ENCODE data around the gene LARGE2. TPM values are rescaled to one million over a fixed set of nuclear protein-coding genes. Genes with fewer than 3 reads are reported as not detected.

The LARGE2 gene
- polyA plus RNA-seq, 1 donor (not counting 4 experiments of a cell fraction or from before 2014, with no cell fraction given), result 7.1 TPM

DNA sequence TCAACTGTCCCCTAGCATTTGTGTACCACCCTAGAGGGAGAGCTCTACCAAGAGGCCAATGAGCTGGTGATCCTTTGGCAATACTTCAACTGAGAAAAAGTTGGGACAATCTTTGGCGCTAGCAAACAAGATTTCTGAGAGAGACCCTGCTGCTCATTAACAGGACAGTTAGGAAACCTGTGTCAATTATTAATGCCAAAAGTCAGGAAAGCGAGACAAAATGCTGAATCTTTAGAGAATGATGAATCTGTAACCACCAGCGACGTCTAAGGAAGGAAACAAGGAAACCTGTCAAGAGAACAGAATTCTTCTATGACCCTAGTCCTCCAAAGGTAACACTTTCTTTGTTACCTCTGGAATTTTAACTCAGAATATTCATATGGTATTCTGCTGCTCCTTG lies 19.9 kb downstream of the LARGE2 start:
- no peak for DNase-seq (ENCODE audit: low read depth, low spot score)
- no peak overlapping the region for H3K9ac ChIP-seq (ENCODE audit: control insufficient read depth, extremely low read depth, insufficient read depth, low read length)
- H3K4me1 ChIP-seq (ENCODE audit: control insufficient read depth, extremely low read depth, insufficient read depth, low read length), result no peaks in the 10 kb centered on the region
- no peak for FAIRE-seq
- H3K79me2 ChIP-seq (ENCODE audit: control insufficient read depth, insufficient read depth, low read length), result no peaks in the 10 kb centered on the region
- no peak overlapping the region for H3K4me2 ChIP-seq (ENCODE audit: control insufficient read depth, extremely low read depth, insufficient read depth, low read depth, low read length)
- H3K4me3 ChIP-seq (ENCODE audit: control insufficient read depth in 2 of 3, extremely low read depth in 1 of 3, insufficient read depth in 2 of 3, low read depth in 1 of 3, low read length in 3 of 3), result no peak overlapping the region
- no peaks in the 10 kb centered on the region for H3K9me1 ChIP-seq (ENCODE audit: control insufficient read depth, extremely low read depth, insufficient read depth, low read length)
- H3K9me3 ChIP-seq (ENCODE audit: control insufficient read depth, low read depth, low read length), result no peaks in the 10 kb centered on the region
- no peak overlapping the region for H2AFZ ChIP-seq (ENCODE audit: control insufficient read depth, low read length)
- no peak for TF ChIP-seq EZH2 (IDR thresholded peaks at IDR 0.05; ENCODE audit: low read length)
- TF ChIP-seq, protein P1, sequence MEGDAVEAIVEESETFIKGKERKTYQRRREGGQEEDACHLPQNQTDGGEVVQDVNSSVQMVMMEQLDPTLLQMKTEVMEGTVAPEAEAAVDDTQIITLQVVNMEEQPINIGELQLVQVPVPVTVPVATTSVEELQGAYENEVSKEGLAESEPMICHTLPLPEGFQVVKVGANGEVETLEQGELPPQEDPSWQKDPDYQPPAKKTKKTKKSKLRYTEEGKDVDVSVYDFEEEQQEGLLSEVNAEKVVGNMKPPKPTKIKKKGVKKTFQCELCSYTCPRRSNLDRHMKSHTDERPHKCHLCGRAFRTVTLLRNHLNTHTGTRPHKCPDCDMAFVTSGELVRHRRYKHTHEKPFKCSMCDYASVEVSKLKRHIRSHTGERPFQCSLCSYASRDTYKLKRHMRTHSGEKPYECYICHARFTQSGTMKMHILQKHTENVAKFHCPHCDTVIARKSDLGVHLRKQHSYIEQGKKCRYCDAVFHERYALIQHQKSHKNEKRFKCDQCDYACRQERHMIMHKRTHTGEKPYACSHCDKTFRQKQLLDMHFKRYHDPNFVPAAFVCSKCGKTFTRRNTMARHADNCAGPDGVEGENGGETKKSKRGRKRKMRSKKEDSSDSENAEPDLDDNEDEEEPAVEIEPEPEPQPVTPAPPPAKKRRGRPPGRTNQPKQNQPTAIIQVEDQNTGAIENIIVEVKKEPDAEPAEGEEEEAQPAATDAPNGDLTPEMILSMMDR (optimal IDR thresholded peaks at IDR 0.05 in 1 of 3, IDR thresholded peaks at IDR 0.05 in 1 of 3, conservative IDR thresholded peaks at IDR 0.05 in 1 of 3; ENCODE audit: extremely low read depth in 1 of 3, insufficient read depth in 2 of 3, low read length in 3 of 3), result no peak
- no peaks in the 10 kb centered on the region for H3K27me3 ChIP-seq (ENCODE audit: control insufficient read depth, extremely low read depth, insufficient read depth, low read length)
- no peak overlapping the region for H3K27ac ChIP-seq (ENCODE audit: control insufficient read depth, insufficient read depth, low read length)
- no peaks in the 10 kb centered on the region for H4K20me1 ChIP-seq (ENCODE audit: control insufficient read depth, extremely low read depth, insufficient read depth, low read length)
- peaks cover 0 to 11% of the 10 kb centered on the region in 2 experiments for H3K36me3 ChIP-seq (ENCODE audit: control insufficient read depth in 2 of 2, extremely low read depth in 1 of 2, insufficient read depth in 2 of 2, low read length in 2 of 2)
- dilution Hi-C loops (cut with MboI; ENCODE audit: extremely low pct_ligation_motif_present, low sequenced_read_pairs), result no loop called here

DNA sequence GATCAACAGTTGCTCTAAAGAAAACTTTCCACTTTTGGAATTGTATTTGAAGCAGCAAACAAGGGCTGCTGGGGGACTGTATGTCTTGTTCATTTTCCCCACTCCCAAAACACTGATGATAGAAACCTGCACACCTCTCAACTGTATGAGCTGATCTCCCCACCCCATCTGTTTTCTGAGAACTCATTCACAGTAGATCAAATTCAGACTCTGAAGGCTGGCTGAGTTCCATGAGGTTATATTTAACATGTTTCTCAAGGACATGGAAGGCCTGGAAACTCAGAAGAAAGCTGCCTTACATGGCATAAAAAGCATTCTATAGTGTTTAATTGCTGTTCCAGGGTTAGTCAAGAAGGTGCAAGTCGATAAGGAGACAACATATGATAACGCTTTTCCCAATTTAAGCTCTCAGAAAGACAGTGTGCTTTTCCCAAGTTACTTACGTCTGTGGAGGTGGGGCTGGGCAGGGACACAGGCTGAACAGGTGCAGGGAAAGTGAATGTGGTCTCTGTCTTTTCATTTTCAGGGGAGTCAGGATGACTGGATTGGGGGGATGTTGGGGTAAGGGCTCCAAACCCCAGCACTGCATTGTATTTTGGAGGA lies 23.0 kb downstream of the LARGE2 start:
- H3K9me1 ChIP-seq (ENCODE audit: control insufficient read depth, extremely low read depth, insufficient read depth, low read length), result no peaks in the 10 kb centered on the region
- FAIRE-seq (no peak), DNase-seq (ENCODE audit: low read depth, low spot score) (no peak)
- H2AFZ ChIP-seq (ENCODE audit: control insufficient read depth, low read length), result no peak overlapping the region
- no peaks in the 10 kb centered on the region for H3K4me1 ChIP-seq (ENCODE audit: control insufficient read depth, extremely low read depth, insufficient read depth, low read length)
- H3K9me3 ChIP-seq (ENCODE audit: control insufficient read depth, low read depth, low read length), result no peaks in the 10 kb centered on the region
- no peak for TF ChIP-seq EZH2 (IDR thresholded peaks at IDR 0.05; ENCODE audit: low read length)
- TF ChIP-seq, protein P1 (optimal IDR thresholded peaks at IDR 0.05 in 1 of 3, IDR thresholded peaks at IDR 0.05 in 1 of 3, conservative IDR thresholded peaks at IDR 0.05 in 1 of 3; ENCODE audit: extremely low read depth in 1 of 3, insufficient read depth in 2 of 3, low read length in 3 of 3), result no peak
- dilution Hi-C loops (cut with MboI; ENCODE audit: extremely low pct_ligation_motif_present, low sequenced_read_pairs), result no loop called here
- no peak overlapping the region for H3K9ac ChIP-seq (ENCODE audit: control insufficient read depth, extremely low read depth, insufficient read depth, low read length)
- peaks cover 6 to 19% of the 10 kb centered on the region in 2 experiments for H3K36me3 ChIP-seq (ENCODE audit: control insufficient read depth in 2 of 2, extremely low read depth in 1 of 2, insufficient read depth in 2 of 2, low read length in 2 of 2)
- H3K27me3 ChIP-seq (ENCODE audit: control insufficient read depth, extremely low read depth, insufficient read depth, low read length), result no peaks in the 10 kb centered on the region
- H3K4me2 ChIP-seq (ENCODE audit: control insufficient read depth, extremely low read depth, insufficient read depth, low read depth, low read length), result no peak overlapping the region
- H3K4me3 ChIP-seq (ENCODE audit: control insufficient read depth in 2 of 3, extremely low read depth in 1 of 3, insufficient read depth in 2 of 3, low read depth in 1 of 3, low read length in 3 of 3), result no peak overlapping the region
- H4K20me1 ChIP-seq (ENCODE audit: control insufficient read depth, extremely low read depth, insufficient read depth, low read length), result no peaks in the 10 kb centered on the region
- H3K79me2 ChIP-seq (ENCODE audit: control insufficient read depth, insufficient read depth, low read length), result no peaks in the 10 kb centered on the region
- no peak overlapping the region for H3K27ac ChIP-seq (ENCODE audit: control insufficient read depth, insufficient read depth, low read length)

Data from keratinocyte (primary cell).